ENCODE results near the gene BCL2L13. TPM values are rescaled to one million over a fixed set of nuclear protein-coding genes. Genes with fewer than 3 reads are reported as not detected.
"Not testable (repeated sequence)": the region's sequence is repeated elsewhere in the genome, so short reads cannot be mapped to it uniquely, and the experiment has no call there.

BCL2L13 gene
- total RNA-seq, 1 donor from 2014 or later, result 35.3 TPM

DNA sequence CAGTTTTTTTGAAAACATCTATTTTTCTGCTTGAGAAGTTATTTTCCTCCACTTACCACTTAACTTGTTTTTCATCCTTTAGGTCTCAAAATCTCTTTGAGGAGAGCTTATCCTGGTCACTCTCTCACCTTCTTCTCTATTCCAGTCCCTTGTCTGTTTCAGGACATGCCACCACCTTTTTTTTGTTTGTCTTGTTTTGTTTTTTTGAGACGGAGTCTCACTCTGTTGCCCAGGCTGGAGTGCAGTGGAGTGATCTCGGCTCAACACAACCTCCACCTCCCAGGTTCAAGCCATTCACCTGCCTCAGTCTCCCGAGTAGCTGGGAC is 4.6 kb upstream of the BCL2L13 start:
- no peak for TF ChIP-seq CTCF (conservative IDR thresholded peaks at IDR 0.05; ENCODE audit: low read depth, low read length)
- no peak overlapping the region for H3K4me3 ChIP-seq (ENCODE audit: low read depth, low read length)
- DNase-seq (ENCODE audit: low read depth), result no peak

- H3K4me3 ChIP-seq (ENCODE audit: low read depth, low read length), result no peak overlapping the region
- DNase-seq (ENCODE audit: low read depth), result no peak
- TF ChIP-seq CTCF (conservative IDR thresholded peaks at IDR 0.05; ENCODE audit: low read depth, low read length), result no peak
Observed at GRCh38 chr22:17634696-17635095, 3.9 kb upstream of the BCL2L13 start.

DNA sequence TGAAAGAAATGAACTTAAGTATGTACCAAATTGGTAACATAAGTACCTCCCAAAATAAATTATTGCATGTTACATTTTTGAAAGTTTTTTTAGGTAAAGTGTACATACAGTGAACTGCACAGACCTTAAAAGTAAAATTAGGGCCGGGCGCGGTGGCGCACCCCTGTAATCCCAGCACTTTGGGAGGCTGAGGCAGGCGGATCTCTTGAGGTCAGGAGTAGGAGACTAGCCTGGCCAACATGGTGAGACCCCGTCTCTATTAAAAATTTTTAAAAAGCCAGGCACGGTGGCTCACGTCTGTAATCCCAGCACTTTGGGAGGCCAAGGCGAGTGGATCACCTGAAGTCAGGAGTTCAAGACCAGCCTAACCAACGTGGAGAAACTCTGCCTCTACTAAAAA is 1.7 kb upstream of the BCL2L13 start:
- not testable (repeated sequence) for H3K4me3 ChIP-seq (ENCODE audit: low read depth, low read length); DNase-seq (ENCODE audit: low read depth)

- TF ChIP-seq CTCF (conservative IDR thresholded peaks at IDR 0.05; ENCODE audit: low read depth, low read length), result no peak
Observed at GRCh38 chr22:17637490-17638181, 921 bp upstream of the BCL2L13 start.

GRCh38 chr22:17638182-17638431 is 450 bp upstream of the BCL2L13 start:
- no peak for TF ChIP-seq CTCF (conservative IDR thresholded peaks at IDR 0.05; ENCODE audit: low read depth, low read length)
- DNase-seq (ENCODE audit: low read depth), result peak; percentile 54
- peak overlapping the region; percentile 87 for H3K4me3 ChIP-seq (ENCODE audit: low read depth, low read length)

More at GRCh38 chr22:17637490-17638181, 921 bp upstream of the BCL2L13 start:
- no peak for DNase-seq (ENCODE audit: low read depth)
- H3K4me3 ChIP-seq (ENCODE audit: low read depth, low read length), result peak overlapping the region; percentile 87

GRCh38 chr22:17639247-17639741 is 737 bp downstream of the BCL2L13 start:
- peak overlapping the region; percentile 87 for H3K4me3 ChIP-seq (ENCODE audit: low read depth, low read length)
- no peak for DNase-seq (ENCODE audit: low read depth)
- no peak for TF ChIP-seq CTCF (conservative IDR thresholded peaks at IDR 0.05; ENCODE audit: low read depth, low read length)

DNA sequence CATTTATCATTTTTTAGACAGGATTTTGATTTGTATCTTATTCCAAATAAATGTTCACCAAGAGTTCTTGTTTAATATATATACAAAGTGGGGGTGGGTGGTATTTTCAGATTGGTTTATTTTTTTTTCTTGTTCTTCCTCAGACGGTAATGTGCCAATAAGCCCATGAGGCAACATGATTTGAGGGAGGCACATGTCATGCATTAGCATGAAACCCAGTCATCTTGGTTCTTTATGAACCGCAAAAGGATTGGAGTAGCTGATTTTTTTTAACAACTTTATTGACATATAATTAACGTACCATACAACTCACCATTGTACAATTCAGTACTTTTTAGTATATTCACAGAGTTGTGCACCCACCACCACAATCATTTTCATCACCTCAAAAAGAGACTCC is 2.7 kb downstream of the BCL2L13 start:
- no peak overlapping the region for H3K4me3 ChIP-seq (ENCODE audit: low read depth, low read length)
- no peak for TF ChIP-seq CTCF (conservative IDR thresholded peaks at IDR 0.05; ENCODE audit: low read depth, low read length)
- DNase-seq (ENCODE audit: low read depth), result no peak

DNA sequence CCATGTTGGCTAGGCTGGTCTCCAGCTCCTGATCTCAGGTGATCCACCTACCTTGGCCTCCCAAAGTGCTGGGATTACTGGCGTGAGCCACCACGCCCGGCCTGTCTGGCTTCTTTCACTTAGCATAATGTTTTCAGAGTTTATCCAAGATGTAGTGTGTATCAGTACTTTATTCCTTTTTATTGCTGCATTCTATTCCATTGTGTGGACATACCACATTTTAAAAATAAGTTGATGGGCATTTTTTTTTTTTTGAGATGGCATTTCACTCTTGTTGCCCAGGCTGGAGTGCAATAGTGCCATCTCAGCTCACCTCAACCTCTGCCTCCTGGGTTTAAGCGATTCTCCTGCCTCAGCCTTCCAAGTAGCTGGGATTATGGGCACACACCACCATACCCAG is 3.8 kb downstream of the BCL2L13 start:
- DNase-seq (ENCODE audit: low read depth); H3K4me3 ChIP-seq (ENCODE audit: low read depth, low read length): not testable (repeated sequence)

Data from epithelial cell of proximal tubule (primary cell).